Ishikawa (cell line): ENCODE measurements around the gene DNAH17.

ENCODE experiments used
- EP300 ChIP-seq: IDR thresholded peaks from 2 replicates; pipeline ENCODE4 v1.6.1; 2012; ENCODE audit warnings: borderline replicate concordance
- MAX ChIP-seq: IDR thresholded peaks from 2 replicates; pipeline ENCODE4 v1.6.1; 2012
- TCF12 ChIP-seq: IDR thresholded peaks from 2 replicates; pipeline ENCODE4 v1.6.1; 2012; ENCODE audit warnings: low read depth
- TEAD4 ChIP-seq: IDR thresholded peaks from 2 replicates; pipeline ENCODE4 v1.6.1; 2012
- TF ChIP-seq, protein P1 (sequence below): IDR thresholded peaks from 2 replicates; pipeline ENCODE4 v1.6.1; 2012; ENCODE audit warnings: low read depth, mild to moderate bottlenecking

DNA sequence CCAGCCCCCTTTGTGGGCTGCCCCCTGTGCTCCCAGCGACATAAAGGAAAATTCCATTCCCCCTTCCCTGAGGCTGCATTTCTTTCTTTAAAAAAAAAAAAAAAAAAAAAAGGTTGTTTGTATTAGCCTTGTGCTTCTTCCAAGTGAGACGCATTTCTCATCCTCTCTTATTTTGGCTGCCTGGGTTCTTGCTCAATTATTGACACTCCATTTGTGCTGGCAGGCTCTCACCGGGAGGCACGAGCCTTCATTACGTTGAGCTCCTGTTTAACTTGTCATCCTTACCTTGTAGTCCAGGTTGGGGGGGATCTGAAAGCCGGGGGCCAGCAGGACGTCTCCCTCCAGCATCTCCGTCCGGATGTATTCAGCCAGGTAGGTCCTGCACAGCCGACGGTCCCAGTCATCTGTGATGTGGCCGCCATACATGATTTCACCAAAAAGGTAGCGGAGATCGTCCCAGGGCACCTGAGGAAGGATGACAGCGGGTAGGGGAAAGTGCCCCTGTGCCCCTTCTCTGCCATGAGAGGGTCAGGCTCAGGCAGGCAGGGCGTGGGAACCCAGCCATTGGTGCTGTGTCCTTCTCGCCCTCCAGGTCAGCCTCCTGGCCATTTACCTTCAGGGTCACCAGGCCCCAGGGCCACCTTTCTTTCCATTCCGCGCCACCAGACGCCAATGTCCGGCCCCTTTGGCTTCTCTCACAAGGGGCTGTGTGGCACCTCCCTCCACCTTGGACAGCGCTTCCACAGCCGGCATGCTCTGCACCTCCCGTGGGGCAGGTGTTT lies 148.2 kb downstream of the DNAH17 start:
- TF ChIP-seq TCF12 = no peak
- no peak for TF ChIP-seq TEAD4
- no peak for TF ChIP-seq EP300
- TF ChIP-seq, protein P1, sequence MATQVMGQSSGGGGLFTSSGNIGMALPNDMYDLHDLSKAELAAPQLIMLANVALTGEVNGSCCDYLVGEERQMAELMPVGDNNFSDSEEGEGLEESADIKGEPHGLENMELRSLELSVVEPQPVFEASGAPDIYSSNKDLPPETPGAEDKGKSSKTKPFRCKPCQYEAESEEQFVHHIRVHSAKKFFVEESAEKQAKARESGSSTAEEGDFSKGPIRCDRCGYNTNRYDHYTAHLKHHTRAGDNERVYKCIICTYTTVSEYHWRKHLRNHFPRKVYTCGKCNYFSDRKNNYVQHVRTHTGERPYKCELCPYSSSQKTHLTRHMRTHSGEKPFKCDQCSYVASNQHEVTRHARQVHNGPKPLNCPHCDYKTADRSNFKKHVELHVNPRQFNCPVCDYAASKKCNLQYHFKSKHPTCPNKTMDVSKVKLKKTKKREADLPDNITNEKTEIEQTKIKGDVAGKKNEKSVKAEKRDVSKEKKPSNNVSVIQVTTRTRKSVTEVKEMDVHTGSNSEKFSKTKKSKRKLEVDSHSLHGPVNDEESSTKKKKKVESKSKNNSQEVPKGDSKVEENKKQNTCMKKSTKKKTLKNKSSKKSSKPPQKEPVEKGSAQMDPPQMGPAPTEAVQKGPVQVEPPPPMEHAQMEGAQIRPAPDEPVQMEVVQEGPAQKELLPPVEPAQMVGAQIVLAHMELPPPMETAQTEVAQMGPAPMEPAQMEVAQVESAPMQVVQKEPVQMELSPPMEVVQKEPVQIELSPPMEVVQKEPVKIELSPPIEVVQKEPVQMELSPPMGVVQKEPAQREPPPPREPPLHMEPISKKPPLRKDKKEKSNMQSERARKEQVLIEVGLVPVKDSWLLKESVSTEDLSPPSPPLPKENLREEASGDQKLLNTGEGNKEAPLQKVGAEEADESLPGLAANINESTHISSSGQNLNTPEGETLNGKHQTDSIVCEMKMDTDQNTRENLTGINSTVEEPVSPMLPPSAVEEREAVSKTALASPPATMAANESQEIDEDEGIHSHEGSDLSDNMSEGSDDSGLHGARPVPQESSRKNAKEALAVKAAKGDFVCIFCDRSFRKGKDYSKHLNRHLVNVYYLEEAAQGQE = peak; percentile 75
- no peak for TF ChIP-seq MAX
